SKM-1 treated with dmso at 0.1 percent for 144 hours (cell line): ENCODE results near the gene RCL1.
"Not testable (repeated sequence)": the region's sequence is repeated elsewhere in the genome, so short reads cannot be mapped to it uniquely, and the experiment has no call there.

Experiments used
- DNase-seq: peaks from one replicate; lab custom pipeline; 2025; ENCODE audit not compliant: unreplicated experiment; lab: John Stamatoyannopoulos, UW

The RCL1 gene

DNA sequence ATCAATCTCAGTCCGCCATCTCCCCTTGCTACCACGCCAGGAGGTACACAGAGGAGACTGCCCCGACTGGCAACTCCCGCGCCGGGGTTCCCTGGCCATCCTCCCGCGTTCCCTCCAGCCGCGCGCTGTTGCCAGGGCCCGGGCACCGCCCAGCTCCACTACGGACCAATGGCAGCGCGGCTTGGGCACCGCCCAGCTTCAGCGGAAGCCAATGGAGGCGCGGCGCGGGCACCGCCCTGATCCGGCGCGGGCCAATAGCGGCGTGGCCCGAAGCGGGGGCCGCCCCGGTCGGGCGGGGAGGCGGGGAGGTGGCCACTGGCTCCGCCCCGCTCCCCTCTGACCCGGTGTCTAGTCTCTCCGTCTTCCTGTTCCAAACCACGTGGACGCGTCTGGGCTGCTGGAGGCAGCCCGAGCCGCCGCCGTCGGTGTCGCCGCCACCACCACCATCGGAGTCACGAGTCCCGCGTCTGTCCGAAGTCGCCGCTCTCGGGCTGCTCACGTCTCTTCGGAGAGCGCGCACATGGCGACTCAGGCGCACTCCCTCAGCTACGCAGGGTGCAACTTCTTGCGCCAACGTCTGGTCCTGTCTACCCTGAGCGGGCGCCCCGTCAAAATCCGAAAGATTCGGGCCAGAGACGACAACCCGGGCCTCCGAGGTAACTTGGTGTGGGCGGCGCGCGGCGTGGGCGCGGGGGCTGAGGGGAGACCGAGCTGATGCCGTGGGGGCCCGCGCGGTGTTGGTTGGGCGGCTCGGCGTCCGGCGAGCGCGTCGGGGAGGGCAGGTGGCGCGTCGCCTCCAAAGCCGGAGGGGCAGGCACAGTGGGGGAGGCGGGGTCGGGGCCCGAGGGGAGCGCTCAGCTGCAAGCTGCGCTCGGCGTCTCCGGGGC, at the start of gene RCL1:
TSS of gene RCL1 (plus strand) at position 373 of the 887 bp plus-strand sequence. CDS start at position 521, 148 bp downstream.
- peak; percentile 92 for DNase-seq

GRCh38 chr9:4743131-4743875, 49.4 kb upstream of the RCL1 start:
- DNase-seq: peak; percentile 7

DNA sequence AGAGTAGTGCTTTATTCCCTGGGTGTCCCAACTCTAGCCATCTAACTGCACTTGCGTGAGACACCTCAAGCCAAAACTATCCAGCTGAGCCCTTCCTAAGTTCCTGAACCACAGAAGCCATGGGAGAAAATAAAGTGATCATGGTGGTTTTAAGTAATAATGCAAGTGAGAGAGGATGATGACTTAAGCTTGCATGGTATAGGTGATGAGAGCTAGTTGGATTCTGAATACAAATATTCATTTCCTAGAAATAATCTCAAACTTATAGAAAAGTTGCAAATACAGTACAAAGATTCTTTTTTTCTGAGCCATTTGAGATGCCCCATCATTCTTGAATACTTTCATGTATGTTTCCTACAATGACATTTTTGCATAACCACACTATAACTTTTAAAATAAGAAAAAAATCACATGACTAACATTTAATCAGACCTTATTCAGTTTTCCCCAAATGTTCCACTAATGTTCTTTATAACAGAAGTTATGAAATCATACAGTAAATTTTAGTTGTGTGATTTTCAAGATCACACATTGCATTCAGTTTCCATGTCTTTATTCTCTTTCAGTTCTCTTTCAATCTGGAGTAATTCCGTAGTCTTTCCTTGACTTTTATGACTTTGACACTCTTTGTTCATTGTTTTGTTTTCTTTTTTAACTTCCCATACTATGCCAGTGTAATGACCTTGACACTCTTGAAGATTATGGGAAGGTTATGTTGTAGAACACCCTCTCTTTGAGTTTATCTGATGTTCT, 46.3 kb upstream of the RCL1 start:
- DNase-seq: no peak

DNA sequence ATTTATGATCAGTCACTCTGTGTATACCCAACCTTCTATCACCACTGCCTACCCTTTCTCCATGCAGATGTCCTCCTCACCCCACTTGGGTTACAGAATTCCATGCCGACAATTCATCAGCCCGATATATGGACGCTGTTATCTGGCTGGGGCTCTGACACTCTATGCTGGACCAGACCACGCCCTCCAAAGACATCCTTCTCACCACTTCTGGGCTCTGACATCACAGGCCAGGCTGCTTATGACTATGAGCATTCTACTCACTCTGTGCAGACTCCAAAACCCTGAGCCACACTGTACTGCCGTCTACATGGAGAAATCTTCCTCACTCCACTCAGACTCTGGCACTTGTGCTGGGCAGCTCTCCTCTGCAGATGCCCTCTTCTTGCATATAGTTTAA, 44.1 kb upstream of the RCL1 start:
- no peak for DNase-seq

GRCh38 chr9:4750023-4750673, 42.6 kb upstream of the RCL1 start:
- DNase-seq: no peak

GRCh38 chr9:4754530-4754929, 38.2 kb upstream of the RCL1 start:
- DNase-seq: not testable (repeated sequence)

DNA sequence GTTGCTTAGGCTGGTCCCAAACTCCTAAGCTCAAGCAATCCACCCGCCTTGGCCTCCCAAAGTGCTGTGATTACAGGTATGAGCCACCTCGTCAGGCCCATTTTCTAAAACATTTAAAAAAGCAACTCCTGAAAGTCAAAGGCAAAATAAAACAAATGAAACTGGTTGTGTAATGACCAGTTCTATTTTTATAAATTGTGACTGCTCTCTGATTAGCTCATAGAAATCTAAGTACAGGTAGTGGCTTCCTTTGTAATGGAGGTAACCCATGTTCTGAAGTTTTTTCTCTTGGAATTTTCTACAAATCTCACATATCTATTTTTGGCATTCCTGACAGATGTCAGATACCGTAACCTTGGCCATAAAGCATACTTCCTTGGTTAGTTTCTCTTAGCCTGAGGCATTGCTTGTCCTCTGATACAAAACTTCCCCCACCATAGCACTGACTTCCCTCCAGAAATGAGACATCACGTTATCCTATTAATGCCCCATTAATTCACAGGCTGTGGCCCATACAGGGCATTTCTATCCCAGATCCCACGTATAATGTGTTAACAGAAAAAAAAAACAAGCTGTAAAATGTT, 37.6 kb upstream of the RCL1 start:
- DNase-seq: no peak

DNA sequence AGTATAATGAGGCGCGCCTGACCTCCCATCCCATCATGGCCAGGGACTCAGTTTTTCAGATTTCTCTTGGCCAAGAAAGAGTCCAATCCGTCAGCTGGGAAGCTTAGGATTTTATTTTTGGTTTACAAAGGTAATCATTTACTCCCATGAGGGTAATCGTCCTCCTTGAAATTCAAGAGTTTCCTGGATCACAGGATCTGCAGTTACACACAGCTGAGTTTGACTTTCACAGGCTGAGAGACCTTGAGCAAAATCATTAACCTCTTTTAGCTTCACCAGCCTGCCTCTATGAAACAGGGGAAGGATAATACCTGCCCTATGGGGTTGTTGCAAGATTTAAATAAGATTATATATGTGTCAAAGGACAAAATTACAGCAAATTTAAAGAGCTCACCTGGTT, 36.3 kb upstream of the RCL1 start:
- no peak for DNase-seq

- peak; percentile 90 for DNase-seq
These were observed 32.6 kb upstream of the RCL1 start for GRCh38 chr9:4760122-4760521.

GRCh38 chr9:4762108-4762885, 30.4 kb upstream of the RCL1 start:
- DNase-seq: peak; percentile 44

GRCh38 chr9:4762886-4763541, 29.7 kb upstream of the RCL1 start:
- DNase-seq: peak; percentile 95

- no peak for DNase-seq
These were observed 28.7 kb upstream of the RCL1 start for GRCh38 chr9:4764033-4764432.

GRCh38 chr9:4768681-4769080, 24.1 kb upstream of the RCL1 start:
- no peak for DNase-seq

GRCh38 chr9:4769321-4770080, 23.2 kb upstream of the RCL1 start:
- DNase-seq: no peak

DNA sequence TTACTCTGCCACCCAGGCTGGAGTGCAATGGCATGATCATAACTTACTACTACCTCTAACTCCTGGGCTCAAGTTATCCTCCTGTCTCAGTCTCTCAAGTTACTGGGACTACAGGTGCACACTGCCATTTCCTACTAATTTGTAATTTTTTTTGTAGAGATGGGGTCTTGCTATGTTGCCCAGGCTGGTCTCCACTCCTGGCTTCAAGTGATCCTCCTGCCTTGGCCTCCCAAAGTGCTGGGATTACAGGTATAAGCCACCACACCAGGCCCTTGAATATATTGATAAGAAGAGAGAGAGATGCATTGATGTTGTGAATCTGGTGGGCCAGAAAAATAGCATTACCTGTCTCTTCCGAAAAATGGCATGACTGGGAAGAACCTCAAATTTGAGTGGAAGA, 21.0 kb upstream of the RCL1 start:
- DNase-seq: no peak

- DNase-seq: no peak
These were observed 18.5 kb upstream of the RCL1 start for GRCh38 chr9:4774209-4774608.

DNA sequence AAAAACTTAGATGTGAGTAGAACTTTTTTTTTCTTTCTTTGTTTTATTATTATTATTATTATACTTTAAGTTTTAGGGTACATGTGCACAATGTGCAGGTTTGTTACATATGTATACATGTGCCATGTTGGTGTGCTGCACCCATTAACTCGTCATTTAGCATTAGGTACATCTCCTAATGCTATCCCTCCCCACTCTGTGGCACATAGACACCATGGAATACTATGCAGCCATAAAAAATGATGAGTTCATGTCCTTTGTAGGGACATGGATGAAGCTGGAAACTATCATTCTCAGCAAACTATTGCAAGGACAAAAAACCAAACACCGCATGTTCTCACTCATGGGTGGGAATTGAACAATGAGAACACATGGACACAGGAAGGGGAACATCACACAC, 17.8 kb upstream of the RCL1 start:
- not testable (repeated sequence) for DNase-seq

DNA sequence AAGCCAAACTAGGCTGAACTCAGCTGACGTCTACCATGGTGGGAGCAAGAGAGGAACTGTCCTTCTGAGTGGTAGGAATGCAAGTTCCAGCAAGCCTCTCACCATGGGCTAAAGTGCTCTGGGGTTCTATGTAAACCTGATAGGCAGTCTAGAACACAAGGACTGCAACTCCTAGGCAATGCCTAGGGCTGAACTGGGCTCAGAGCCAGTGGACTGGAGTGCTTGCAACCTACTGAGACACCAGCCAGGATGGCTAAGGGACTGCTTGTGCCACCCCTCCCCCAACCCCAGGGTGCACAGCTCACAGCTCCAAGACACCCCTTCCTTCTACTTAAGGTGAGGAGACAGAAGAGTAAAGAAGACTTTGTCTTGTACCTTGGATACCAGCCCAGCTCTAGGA, 12.1 kb upstream of the RCL1 start:
- DNase-seq: no peak

- DNase-seq: no peak
These were observed 11.3 kb upstream of the RCL1 start for GRCh38 chr9:4781408-4781807.
